ENCODE results near the gene NEK11.

DNA sequence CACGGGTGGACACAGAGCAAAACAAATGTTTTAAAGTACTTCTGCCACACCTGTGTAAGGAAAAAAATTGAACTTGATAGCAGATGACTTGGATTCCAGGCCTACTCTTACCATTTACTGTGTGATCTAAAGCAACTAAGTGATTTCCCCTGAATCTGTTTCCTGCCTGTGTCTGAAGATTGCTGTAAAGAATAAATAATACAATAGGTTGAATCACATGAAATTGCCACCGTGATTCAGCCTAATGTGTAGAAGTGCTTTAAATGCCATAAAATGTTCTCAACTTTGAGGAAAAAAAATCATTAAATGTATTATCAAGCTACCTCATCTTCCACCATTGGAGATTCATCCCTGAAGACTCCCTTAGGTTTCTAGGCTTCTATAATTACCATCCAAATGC is 327.3 kb downstream of the NEK11 start:
- TF ChIP-seq, protein P1, sequence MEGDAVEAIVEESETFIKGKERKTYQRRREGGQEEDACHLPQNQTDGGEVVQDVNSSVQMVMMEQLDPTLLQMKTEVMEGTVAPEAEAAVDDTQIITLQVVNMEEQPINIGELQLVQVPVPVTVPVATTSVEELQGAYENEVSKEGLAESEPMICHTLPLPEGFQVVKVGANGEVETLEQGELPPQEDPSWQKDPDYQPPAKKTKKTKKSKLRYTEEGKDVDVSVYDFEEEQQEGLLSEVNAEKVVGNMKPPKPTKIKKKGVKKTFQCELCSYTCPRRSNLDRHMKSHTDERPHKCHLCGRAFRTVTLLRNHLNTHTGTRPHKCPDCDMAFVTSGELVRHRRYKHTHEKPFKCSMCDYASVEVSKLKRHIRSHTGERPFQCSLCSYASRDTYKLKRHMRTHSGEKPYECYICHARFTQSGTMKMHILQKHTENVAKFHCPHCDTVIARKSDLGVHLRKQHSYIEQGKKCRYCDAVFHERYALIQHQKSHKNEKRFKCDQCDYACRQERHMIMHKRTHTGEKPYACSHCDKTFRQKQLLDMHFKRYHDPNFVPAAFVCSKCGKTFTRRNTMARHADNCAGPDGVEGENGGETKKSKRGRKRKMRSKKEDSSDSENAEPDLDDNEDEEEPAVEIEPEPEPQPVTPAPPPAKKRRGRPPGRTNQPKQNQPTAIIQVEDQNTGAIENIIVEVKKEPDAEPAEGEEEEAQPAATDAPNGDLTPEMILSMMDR (IDR thresholded peaks at IDR 0.05) = no peak
- TF ChIP-seq POLR2A (IDR thresholded peaks at IDR 0.05) = no peak

Data from uterus (tissue), 2 donors.